GM19239 (cell line): Measurements from ENCODE around the gene MARF1.
"Not testable (repeated sequence)": the region's sequence is repeated elsewhere in the genome, so short reads cannot be mapped to it uniquely, and the experiment has no call there.

ENCODE experiments used
- DNase-seq: peaks from one replicate; pipeline ENCODE4 v3.0.0; 2011; ENCODE audit warnings: low spot score; ENCODE audit not compliant: insufficient read length
- FAIRE-seq: peaks from 2 replicates; lab custom pipeline; 2011; peaks lifted over from hg19 to GRCh38; lab: Jason Lieb, UNC

Gene MARF1

DNA sequence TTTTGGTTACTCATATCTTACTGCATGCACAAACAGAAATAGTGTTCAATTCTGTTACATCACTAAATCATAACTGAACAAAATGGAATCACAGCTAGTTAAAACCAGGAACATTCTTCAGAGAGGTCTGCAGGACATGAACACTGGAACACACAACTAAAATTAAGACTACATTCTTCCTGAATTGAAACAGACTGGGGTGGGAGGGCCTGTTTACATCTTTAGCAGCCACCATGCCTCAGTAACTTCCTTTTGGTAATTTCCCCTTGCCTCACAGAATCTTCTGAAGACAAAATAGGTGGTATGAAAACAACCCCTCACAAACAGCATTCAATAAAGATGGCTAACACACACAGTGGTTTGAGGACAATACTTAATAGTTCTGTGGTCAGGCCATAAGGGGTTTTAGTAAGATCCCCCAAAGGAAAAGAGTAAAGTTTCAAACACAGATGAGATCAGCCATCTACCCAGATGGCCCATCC lies 6.5 kb downstream of the MARF1 start:
- peak; percentile 89 for FAIRE-seq
- DNase-seq, result no peak

DNA sequence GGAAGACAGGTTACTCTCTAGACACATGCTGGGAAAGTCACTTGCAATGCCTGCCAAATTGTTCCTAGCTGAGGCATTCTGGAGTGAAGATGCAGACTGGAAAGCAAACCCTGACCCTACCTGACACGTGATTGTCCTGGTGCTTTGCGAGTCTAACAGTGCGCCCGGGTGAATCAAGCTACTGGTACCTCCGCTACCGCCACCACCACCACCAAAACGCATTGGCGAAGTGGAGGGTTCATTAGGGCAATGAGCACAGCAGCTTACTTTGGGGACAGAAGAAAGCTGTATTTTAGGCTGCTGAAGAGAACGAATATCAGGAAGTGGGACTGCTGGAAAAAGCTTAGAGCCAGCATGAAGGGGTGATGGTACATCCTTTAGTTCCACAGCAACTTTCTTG lies 7.0 kb downstream of the MARF1 start:
- FAIRE-seq, result no peak
- no peak for DNase-seq

GRCh38 chr16:15631730-15632409 lies 11.1 kb downstream of the MARF1 start:
- FAIRE-seq, result no peak

GRCh38 chr16:15621889-15622288 lies 21.1 kb downstream of the MARF1 start:
- FAIRE-seq (no peak), DNase-seq (no peak)

More at GRCh38 chr16:15631730-15632409, 11.1 kb downstream of the MARF1 start:
- DNase-seq, result no peak

DNA sequence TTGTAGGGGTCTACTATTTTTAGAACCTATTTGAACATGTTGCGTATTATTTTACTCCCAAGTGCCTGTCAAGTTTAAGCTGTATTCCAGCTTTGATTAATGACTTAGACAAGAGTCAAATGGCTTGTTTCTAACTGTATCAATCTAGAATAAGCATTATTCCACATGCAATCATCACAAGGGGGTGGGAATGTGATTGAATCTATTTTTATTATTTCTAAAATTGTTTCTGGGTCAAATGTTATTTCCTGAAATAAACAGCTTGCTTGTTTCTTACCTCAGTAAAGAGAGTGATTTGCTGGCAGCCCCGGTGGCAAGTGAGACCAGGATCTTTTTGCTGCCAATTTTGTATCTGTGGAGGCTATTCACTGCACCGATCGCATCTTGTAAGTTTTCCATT lies 21.5 kb downstream of the MARF1 start:
- FAIRE-seq (no peak), DNase-seq (no peak)

GRCh38 chr16:15620611-15621195 lies 22.3 kb downstream of the MARF1 start:
- DNase-seq (no peak), FAIRE-seq (no peak)

GRCh38 chr16:15618392-15618791 lies 24.6 kb downstream of the MARF1 start:
- DNase-seq (no peak), FAIRE-seq (no peak)

- DNase-seq, result no peak
- FAIRE-seq, result no peak
These were observed 25.1 kb downstream of the MARF1 start for GRCh38 chr16:15617901-15618300.

DNA sequence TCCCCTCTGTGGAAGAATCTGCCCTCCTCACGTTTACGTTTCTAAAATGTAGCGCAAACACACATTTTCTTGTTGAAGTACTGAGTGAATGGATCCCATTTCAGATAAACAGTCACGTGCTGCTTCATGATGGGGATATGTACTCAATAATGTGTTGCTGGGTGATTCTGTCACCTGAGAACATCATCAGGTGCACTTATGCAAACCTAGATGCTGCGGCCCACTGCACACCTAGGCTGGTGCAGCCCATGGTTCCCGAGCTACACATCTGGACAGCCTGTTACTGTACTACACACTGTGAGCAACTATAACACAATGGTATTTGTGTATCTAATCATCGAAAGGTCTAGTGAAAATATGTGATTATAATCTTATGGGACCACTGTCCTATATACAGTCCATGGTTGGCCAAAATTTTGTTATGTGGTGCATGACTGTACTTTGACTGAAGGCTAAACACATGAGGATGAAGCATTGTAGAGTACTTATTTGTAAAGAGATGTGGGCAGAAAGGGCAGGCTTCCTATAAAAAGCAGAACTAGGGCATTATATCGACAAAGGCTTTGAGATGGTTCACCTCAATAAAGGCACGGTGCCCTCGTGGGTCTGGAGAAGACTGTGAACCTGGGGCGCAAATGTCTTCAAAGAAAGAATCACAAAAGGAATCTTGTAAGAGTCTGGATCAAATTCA lies 26.3 kb downstream of the MARF1 start:
- FAIRE-seq (no peak), DNase-seq (no peak)

GRCh38 chr16:15616012-15616411 lies 26.9 kb downstream of the MARF1 start:
- no peak for FAIRE-seq
- no peak for DNase-seq

GRCh38 chr16:15613676-15614075 lies 29.3 kb downstream of the MARF1 start:
- DNase-seq (no peak), FAIRE-seq (no peak)

DNA sequence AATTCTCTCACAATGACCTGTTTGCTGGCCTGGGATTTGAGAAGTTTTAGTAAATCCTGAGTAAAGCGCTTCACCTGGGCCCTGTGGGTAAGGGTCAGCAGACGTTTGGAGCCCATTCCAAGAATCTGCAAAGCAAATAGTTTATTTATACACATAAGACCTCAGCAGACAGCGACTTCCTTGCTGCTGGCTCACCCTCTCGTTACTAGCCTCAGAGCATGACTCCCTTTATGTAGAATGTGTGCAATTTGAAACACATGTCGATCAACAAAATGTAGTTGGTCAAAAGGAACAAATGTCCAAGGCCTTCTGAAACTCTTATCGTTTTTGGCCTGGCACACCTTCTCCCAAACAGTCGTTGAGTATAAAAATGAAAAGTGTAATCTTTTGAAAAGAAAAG lies 31.3 kb downstream of the MARF1 start:
- FAIRE-seq (no peak), DNase-seq (no peak)

DNA sequence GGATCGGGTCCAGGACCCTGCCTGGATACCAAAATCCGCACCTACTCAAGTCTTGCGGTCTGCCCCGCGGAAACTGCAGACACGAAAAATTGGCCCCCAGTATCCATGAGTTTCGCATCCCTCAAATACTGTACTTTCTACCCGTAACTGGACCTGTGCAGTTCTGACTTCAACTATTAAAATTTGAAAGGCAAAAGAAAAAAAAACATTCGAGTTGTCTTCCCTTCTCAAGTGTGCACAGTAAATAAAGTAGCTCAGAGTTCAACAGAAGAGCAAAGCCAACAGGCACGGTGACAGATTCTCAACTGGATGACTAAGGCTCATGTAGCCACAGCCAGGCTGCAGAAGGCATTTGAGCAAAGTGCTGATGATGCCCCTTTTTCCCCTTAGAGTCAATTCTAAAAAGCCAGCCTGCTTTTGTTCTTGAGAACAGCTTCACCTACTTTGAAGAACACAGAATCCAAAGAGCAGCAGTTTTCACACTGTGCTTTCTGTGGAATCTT lies 32.5 kb downstream of the MARF1 start:
- FAIRE-seq (no peak), DNase-seq (no peak)

- FAIRE-seq, result no peak
- no peak for DNase-seq
These were observed 33.7 kb downstream of the MARF1 start for GRCh38 chr16:15609286-15609649.

DNA sequence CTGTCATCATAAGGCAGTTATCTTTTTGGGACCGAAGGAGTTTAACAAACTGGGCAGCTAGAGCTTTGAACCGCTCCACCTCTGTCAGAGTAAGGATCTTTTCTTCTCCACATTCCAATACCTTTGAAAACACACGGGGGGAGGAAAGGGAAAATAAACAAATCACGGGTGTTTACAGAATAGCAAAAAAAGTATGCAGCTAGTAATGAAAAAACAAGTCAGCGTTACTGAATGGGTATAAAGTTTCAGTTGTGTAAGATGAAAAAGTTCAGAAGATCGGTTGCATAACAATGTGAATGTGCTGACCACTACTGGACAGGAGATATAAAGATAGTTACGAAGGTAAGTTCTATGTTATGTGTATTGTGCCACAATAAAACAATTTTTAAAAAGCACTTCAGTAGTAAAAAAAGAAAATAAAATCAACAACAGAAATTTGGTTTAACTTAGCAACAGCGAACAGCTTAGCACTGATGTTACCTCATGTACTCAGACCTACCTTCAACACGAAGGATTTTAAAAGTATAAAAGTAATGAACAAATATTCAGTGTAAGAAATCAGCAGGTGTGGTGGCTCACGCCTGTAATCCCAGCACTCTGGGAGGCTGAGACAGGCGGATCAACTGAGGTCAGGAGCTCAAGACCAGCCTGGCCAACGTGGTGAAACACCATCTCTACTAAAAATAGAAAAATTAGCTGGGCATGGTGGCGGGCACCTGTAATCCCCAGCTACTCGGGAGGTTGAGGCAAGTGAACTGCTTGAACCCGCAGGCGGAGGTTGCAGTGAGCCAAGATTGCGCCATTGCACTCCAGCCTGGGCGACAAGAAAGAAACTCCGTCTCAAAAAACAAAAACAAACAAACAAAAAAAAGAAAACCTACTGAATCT lies 34.3 kb downstream of the MARF1 start:
- DNase-seq, result no peak
- no peak for FAIRE-seq

DNA sequence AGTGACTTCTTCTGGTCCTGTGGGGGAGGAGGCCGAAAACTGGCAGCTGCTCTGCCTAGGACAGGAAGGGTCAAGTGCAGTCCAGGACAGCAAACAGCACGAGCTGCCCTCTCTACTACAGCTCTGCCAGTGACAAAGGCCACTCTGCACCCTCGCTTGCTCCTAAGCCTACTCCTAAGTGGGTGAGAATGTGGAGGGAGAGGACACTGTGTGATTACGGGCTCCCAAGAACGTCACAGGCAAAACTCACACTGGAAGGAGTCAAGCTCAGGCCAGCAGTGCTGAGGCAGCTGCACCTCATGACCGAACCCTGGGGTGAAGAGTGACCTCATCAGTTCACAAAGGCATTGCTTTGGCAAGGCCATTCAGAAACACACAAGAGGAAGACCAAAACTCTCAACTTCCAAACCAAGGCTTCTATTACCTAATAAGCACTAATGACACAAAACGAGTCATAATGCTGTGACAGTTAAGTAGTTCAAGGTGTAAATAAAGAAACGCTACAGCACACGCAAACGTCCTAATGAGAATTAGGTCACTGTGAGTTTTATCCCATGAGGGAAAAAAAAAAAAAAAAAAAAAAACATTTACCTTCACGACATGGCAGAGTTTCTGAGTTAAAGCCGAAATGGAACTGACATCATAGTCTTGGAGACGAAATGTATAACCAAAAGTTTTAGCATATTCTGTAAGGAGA lies 35.1 kb downstream of the MARF1 start:
- no peak for DNase-seq
- no peak for FAIRE-seq

DNA sequence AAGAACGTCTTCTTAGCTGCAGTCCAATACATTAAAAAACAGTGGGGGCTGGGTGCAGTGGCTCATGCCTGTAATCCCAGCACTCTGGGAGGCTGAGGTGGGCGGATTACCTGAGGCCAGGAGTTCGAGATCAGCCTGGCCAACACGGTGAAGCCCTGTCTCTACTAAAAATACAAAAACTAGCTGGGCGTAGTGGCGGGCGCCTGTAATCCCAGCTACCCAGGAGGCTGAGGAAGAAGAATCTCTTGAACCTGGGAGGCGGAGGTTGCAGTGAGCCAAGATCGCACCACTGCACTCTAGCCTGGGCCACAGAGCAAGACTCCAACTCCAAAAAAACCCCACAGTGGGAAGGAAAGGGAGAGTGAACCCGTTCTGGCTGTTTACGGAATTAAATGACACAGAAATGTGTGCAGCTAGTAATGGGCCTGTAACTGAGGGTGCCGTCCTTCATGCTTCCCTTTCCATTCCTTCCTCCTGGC lies 35.7 kb downstream of the MARF1 start:
- not testable (repeated sequence) for DNase-seq, FAIRE-seq

DNA sequence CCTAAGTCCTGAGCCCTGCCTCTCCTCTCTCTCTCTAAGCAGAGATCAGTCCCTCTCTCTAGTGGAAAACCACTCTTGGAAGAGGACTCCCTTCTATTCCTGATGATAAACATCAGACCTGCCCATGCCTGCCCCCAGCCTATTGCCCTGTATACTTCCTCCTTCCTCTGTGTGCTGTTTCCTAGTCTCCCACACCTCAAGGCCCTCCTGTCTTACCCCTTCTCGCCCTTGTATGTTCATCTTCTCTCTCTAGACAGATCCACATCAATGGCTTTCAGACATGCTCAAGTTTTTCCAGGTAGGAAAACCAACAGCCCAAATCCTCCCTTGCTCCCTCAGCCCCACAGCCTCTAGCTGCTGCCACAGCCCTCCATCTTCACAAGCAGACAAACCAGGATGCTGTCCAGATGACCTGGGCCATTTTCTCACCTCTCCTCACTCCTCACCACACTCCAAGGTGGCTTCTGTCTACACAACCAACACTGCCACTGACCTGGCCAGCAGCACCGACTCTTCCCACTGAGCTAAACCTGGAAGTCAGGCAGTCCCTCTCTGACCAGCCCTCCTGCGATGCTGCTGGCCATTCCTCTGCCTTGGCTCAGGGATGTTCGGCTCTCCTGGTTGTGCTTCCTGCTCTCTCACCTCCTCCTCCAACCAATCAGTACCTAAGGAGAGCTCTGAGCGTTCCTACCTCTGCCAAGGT lies 36.3 kb downstream of the MARF1 start:
- DNase-seq (no peak), FAIRE-seq (no peak)
